Brain microvascular endothelial cell (primary cell): ENCODE results near the gene ENPP1.

Experiments
- DNase-seq: peaks from one replicate; pipeline ENCODE4 v3.0.0-alpha.2; 2020
- H3K27ac ChIP-seq: fragments of 250-450 bp; sonication (Bioruptor Pico); 2 replicates; pipeline ENCODE4 v1.5.1; 2020; ENCODE audit warnings: mild to moderate bottlenecking, moderate library complexity
- H3K27me3 ChIP-seq: fragments of 250-450 bp; sonication (Bioruptor Pico); replicated peaks from 2 replicates; pipeline ENCODE4 v1.5.1; 2020; ENCODE audit warnings: mild to moderate bottlenecking
- H3K36me3 ChIP-seq: fragments of 250-450 bp; sonication (Bioruptor Pico); replicated peaks from 2 replicates; pipeline ENCODE4 v1.5.1; 2020; ENCODE audit warnings: mild to moderate bottlenecking
- H3K4me3 ChIP-seq: 2 replicates; pipeline ENCODE4 v1.5.1; 2011; ENCODE audit warnings: low read depth, mild to moderate bottlenecking, control low read depth, low read length, moderate library complexity
- in situ Hi-C: cut with HindIII; loops from 2 replicates; pipeline ENCODE4 v1.10.0; 2017; ENCODE audit warnings: low sequenced_read_pairs, low pct_ligation_motif_present
- TF ChIP-seq, protein P1 (sequence below): IDR thresholded peaks from 2 replicates; pipeline ENCODE4 v1.5.1; 2011; ENCODE audit warnings: low read depth, mild to moderate bottlenecking, moderate library complexity, low read length, control low read depth, inconsistent platforms; ENCODE audit errors: missing control alignments

The ENPP1 gene

DNA sequence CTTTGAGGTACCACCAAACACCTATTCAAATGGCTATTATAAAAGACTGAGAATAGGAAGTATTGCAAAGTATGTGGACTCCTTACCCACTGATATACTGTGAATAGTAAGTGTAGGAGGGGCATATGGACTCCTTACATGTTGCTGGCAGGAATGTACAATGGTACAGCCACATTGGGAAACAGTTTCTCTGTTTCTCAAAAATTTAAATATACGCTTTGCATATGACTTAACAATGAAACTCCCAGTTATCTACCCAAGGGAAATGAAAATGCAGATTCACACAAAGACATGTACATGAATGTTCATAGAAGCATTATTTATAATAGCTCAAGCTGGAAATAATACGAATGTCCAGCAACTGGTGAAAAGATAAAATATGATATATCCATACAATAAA lies 5.5 kb upstream of the ENPP1 start:
- TF ChIP-seq, protein P1, sequence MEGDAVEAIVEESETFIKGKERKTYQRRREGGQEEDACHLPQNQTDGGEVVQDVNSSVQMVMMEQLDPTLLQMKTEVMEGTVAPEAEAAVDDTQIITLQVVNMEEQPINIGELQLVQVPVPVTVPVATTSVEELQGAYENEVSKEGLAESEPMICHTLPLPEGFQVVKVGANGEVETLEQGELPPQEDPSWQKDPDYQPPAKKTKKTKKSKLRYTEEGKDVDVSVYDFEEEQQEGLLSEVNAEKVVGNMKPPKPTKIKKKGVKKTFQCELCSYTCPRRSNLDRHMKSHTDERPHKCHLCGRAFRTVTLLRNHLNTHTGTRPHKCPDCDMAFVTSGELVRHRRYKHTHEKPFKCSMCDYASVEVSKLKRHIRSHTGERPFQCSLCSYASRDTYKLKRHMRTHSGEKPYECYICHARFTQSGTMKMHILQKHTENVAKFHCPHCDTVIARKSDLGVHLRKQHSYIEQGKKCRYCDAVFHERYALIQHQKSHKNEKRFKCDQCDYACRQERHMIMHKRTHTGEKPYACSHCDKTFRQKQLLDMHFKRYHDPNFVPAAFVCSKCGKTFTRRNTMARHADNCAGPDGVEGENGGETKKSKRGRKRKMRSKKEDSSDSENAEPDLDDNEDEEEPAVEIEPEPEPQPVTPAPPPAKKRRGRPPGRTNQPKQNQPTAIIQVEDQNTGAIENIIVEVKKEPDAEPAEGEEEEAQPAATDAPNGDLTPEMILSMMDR, result no peak
- Histone ChIP-seq H3K4me3 (no peak overlapping the region), H3K27me3 (no peaks in the 10 kb centered on the region), H3K27ac (no peak overlapping the region), H3K36me3 (no peaks in the 10 kb centered on the region)
- in situ Hi-C loops, result no loop called here
- DNase-seq, result no peak

DNA sequence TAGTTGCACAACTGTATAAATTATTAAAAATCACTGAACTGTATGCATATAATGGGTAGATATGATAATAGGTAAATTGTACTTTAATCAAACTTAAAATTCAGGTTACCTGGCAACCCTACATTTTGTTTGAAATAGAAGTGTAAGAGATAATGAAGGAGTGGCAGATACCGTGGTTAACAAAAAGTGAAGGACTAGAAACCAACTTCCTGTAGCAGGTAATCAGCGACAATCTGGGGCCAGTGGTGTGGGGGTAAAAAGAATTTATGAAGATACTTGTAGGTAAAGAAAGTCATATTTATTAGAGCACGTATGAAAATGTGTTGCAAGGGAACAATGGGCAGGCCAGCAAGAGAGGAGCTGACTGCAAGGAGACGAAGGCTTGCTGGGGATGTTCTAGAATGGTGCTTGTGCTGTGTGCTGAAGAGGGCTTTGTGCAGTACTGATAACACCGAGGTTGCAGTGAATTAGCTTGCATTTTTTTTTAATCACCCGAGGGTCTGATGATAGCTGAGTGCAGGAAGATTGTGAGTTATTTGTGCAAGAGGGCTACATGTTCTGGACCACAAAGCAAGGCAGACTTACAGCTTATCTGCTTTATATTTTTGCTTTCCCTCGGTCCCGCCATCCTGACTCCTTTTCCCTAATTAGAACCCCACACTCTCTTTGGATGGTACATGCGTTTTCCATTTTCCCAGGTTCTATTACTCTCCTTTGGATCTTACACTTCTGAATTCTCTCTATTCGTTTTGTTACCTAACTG lies 4.6 kb upstream of the ENPP1 start:
- Histone ChIP-seq H3K4me3 (no peak overlapping the region), H3K36me3 (no peaks in the 10 kb centered on the region), H3K27ac (no peak overlapping the region), H3K27me3 (no peaks in the 10 kb centered on the region)
- TF ChIP-seq, protein P1, result no peak
- DNase-seq, result no peak
- in situ Hi-C loops, result no loop called here

DNA sequence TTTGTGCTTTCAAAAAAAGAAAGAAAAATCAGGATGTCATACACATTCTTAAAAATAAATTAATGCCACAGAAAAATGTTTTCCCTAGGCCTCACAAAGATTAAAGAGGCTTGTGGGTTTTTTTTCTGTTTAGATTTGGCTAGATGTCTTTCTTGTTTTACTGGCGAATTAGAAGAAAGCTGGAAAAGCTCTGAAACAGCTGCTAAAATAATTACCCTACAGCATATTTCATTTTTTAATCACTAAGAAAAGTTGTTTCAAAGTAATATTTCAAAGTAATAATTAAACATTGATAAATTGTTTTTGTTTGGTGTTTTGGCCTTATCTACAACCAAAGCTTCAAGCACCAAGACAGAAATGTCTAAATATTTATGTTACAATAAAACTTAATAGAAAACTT lies 3.7 kb upstream of the ENPP1 start:
- TF ChIP-seq, protein P1, result no peak
- H3K36me3 ChIP-seq, result no peaks in the 10 kb centered on the region
- in situ Hi-C loops, result no loop called here
- no peak overlapping the region for H3K27ac ChIP-seq
- DNase-seq, result no peak
- no peak overlapping the region for H3K4me3 ChIP-seq
- no peaks in the 10 kb centered on the region for H3K27me3 ChIP-seq

DNA sequence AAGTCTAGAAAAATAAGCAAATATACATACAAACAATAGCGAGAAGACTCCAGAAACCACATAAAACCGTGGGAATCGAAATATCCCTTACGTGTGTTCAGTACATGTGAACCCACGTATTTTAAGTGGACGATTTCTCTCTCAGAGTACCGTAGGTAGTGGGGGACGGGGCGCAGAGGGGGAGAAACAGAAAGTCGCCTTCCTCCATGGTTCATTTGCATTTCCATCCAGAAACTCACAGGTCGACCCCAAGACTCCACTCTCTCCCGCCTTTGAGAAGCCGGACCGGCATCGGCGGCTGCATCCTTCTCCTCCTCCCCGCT lies 538 bp upstream of the ENPP1 start:
- TF ChIP-seq, protein P1, result no peak
- DNase-seq, result no peak
- in situ Hi-C loops, result no loop called here
- no peaks in the 10 kb centered on the region for H3K27me3 ChIP-seq
- H3K4me3 ChIP-seq, result peak overlapping the region; percentile 61
- H3K36me3 ChIP-seq, result no peaks in the 10 kb centered on the region
- H3K27ac ChIP-seq, result no peak overlapping the region

DNA sequence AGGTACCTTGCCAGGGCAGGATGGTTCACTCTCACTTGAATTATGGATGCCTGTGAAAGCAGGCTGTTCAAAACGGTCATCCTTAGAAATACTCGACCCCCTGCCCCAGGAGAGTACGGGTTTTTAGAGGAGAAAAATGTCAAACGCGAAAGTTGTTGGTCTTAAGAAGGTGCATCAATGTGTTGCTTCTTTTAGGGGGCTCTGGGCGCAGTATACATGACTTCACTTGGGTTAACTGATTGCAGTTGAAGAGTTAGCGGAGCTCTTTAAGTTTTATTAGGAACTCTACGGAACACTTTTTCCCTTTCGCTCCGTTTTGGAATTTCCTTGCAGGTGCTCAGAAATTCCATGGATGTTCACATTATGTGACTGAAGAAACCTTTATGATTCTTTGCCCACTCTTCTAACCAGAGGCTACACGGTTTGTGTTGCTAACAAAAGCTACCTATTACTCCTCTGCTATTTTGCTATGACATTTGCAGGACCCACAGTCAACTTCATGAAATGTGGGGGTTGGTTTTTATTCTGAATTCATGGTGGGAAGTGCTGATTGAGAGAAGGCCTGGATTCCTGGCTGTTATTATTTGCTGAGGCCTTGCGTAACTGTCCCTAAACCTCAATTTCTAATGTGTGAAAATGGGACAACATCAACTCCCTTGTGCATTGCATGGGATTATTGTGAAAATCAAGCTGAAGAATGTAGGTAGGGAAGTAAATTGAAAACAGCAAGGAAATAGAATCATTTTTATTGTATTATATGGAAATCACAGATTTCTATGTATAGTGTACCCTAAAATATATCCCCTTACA lies 845 bp downstream of the ENPP1 start:
- in situ Hi-C loops, result no loop called here
- Histone ChIP-seq H3K4me3 (peak overlapping the region; percentile 70), H3K27ac (no peak overlapping the region), H3K27me3 (no peaks in the 10 kb centered on the region), H3K36me3 (no peaks in the 10 kb centered on the region)
- no peak for DNase-seq
- TF ChIP-seq, protein P1, result no peak
